NCI-H1417 treated with DMSO at 0.1 percent for 48 hours (cell line): ENCODE measurements around the gene CCR8.

Source experiments
- DNase-seq: peaks from one replicate; lab custom pipeline; 2025; lab: John Stamatoyannopoulos, UW

CCR8 gene

DNA sequence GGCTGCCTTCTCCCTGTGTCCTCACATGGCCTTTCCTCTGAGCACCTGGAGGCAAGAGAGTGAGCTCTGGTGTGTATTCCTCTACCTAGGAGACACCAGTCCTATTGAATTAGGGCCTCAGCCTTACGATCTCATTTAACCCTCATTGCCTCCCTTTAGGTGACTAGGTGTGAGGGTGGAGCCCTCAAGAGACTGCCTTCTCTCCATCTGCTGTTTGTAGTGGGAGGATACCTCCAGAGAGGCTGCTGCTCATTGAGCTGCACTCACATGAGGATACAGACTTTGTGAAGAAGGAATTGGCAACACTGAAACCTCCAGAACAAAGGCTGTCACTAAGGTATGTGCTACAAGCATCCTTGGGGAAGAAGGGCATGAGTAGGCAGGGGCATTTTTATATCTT, at the start of gene CCR8:
CCR8 (plus strand) TSS at position 217 of the 400 bp plus-strand sequence. CDS start 2,623 bp downstream, outside the sequence.
- no peak for DNase-seq

- no peak for DNase-seq
Measured at GRCh38 chr3:39279745-39280517, 49.6 kb upstream of the CCR8 start, which contains the start of gene CX3CR1. Gene CX3CR1 (minus strand): TSS chr3:39280036. CDS start chr3:39266509, 13,527 bp downstream.

GRCh38 chr3:39280571-39280970, 48.9 kb upstream of the CCR8 start:
- DNase-seq: no peak

DNA sequence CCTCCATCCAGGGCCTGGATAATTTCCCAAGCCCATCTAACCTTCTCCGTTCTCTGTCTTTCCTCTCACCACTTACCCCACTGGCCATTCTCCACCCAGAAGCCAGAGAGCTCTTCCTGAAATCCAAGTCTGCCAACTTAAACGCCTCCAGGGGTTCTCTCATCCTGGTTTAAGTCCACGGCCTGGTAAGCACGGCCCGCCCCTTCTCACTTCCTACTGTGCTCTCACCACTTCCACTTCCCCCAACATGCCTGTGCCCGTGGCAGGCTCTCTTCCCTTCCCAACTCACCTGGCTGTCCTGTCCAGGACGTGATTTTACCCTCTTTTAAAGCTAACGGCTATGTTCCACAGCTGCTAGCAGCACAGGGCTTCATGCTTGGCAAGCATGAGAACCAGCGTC, 48.0 kb upstream of the CCR8 start:
- DNase-seq: no peak

DNA sequence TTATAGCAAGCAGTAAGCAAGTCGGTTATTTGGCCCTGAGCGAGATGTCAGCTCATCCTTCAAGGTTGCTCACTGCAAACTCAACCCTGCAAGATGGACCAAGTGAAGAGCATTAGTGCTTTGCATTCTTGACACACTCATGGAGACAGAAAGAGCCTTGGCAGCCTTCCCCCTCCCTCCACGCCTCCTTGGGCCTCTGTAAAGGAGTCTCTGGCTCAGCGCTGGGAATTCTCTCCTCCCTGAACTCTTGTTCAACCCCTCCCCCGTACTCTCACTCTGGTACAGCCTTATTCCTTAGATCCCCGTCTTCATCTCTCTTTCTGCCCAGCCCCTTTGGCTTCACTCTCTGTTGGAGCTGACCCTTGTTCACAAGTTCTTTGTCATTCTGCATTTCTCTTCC, 47.5 kb upstream of the CCR8 start:
- no peak for DNase-seq

DNA sequence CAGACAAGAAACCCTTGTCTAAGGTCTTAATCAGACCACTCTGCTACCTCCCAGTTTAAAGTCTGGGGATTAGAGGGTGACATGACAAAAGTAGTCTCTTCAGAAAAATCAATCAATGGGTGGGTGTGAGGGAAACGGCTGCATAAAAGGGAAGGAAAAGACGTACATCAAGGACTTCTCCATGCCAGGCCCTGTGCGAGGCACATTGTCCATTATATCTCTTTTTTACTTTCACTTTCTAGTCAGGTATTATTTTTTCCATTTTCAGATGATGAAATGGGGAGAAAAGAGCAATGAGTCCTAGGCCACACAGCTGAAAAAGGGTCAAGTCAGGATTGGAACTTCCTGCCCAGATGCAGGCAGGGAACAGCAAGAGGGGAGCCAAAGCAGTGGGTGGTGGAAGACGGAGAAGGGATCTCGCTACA, 45.0 kb upstream of the CCR8 start:
- DNase-seq: no peak

DNA sequence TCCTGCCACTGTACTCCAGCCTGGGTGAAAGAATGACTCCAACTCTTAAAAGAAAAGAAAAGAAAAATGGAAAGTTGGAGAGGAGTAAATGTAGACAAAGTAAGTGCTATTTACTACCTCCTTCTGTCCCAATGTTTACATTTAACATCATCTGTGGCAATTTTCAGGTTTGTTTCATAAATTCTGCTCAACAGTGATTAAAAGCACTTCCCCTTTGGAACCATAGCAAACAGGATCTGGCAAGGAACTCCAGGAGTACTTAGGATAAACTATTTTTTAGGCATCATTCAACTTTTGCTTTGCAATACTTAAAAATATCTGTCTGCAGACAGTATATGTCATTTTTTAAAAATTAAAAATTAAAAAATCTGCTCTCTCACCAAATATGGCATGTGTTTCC, 44.2 kb upstream of the CCR8 start:
- DNase-seq: no peak

DNA sequence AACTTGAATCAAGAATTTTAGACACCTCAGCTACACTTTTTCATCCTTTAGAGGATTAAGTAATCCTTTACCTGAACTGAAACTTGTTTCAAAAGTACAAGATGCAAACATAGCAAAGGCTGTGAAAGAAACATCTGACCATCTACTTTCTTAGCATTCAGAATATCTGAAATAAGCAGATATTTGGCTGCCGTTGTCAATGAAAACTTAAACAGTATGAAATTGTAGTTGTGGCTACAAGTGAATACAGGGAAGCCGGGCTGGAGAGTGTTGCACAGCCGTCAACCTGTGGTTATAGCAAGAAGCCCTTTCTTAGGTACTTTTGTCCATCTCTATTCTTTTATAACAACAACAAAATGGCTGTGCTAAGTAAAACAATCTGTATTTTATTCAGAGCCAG, 42.7 kb upstream of the CCR8 start:
- no peak for DNase-seq

DNA sequence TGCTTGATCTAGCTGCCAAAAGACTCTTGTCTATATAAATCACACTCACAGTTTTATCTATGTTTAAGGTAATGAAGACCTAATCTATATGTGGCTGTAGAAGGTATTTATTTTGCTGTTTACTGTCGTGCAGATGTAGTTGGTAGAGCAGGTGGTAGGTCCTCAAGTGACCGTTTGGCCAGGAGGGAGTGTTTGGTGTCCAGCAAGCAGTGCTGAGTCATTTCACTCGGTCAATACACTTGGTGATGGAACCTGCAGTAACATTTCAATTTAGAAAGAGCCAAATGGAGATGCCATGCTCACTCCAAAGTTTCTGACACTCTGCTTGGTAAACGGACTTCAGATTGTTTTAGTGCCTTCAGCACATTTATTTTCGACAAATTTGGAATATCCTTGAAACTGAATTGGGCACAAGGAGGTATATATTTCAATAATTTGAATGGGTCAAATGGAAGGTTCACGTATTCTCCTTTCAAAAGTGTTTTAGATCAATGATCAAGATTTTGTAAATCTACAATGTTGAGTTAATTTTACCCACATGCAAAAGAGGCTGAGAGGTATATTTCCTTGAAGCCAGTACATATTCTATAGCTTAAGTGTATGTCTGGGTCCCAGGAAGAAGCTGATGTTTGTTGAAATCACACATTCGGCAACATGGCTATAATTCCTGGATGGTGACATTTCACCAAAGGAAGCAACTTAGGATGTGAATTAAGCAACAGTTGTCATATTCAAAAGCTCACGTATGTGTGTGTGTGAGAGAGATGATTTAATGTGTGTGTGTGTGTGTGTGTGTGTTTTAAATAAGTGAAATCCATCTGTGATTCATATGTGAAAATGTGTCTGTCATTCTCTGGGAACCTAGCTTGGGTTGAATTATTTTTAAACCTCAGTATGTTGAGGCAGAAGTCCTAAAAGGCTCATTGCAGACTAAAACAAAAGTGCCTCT, 42.0 kb upstream of the CCR8 start:
- DNase-seq: no peak

DNA sequence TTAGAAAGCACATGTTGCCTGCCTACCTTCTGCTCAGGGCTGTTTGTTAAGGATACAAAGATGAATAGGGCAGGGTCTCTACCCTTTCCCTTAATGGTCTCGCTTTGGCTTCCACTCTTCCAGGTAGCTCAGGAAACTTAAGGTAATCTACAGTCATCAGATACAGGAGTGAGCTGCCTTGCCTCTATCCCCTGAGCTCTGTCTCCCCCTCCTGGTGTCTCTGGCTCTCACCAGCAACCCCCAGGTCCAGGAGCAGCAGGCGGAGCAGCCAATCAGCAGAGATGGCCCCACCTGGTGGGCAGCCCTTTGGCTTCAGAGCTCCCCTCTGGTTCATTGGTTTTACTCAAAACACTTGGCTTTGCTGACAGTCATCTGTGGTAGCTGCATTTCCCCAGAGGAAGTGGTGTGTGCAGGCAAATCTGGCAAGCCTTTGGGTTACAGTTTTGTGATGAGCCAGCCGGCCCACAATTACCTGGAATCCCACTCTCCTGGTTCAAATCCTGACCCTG, 41.2 kb upstream of the CCR8 start:
- peak; percentile 35 for DNase-seq

- DNase-seq: no peak
Measured at GRCh38 chr3:39289107-39289506, 40.4 kb upstream of the CCR8 start.

DNA sequence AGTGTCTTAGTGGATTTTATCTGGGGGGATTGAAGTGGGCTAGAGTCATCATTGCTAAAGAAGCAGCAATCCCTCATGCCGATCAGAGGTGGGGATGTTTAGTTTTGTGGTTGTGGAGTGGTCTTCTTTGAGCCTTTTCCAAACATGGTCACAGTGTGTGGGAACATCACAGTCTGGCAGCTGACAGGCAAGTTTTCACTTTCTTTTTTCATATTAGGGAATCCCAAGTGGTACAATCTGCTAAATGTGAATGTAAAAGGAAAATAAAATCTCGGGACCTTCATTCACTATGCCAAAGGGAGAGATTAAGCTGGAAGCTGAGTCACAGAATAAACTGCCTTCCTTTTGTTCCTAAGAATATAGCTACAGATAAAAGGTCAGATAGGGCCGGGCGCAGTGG, 39.3 kb upstream of the CCR8 start:
- DNase-seq: no peak

- no peak for DNase-seq
Measured at GRCh38 chr3:39291903-39292329, 37.6 kb upstream of the CCR8 start.

GRCh38 chr3:39292961-39293360, 36.5 kb upstream of the CCR8 start:
- DNase-seq: no peak

- no peak for DNase-seq
Measured at GRCh38 chr3:39294446-39295183, 34.9 kb upstream of the CCR8 start.

- DNase-seq: no peak
Measured at GRCh38 chr3:39295184-39295775, 34.2 kb upstream of the CCR8 start.

DNA sequence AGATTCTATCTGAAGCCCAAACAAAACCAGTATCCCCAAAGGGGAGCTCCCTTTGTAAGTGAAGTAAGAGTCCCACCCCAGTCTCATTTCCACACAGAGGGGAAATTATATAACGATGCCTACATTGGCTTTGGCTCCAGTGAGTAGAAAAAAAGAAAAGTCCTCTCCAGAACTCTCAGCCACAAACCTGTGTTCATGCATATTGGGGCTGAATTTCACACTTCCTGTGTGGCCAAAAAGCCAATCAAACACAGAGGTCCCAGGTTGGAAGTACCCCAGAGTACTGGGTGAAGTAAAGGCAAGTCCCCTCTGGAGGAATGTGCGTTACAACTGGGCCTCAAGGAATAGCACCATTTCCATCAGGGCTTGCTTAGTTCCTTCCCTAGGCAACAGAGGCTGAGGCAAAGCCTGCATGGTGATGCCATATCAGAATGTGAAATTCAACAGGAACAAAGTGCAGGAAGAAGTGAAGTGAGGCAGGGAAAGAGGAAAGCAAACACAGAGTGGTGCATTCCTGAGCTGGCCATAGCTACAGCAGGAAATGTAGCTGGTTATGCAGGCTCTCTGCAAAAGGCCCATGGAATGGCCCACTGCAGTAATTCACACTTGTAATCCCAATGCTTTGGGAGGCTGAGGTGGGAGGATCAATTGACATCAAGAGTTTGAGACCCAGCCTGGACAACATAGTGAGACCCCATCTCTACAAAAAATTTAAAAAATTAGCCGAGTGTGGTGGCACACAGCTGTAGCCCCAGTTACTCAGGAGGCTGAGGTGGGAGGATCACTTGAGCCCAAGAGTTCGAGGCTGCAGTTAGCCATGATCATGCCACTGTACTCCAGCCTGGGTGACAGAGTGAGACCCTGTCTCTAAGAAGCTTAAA, 33.1 kb upstream of the CCR8 start:
- DNase-seq: no peak

GRCh38 chr3:39299279-39299678, 30.2 kb upstream of the CCR8 start:
- DNase-seq: no peak

GRCh38 chr3:39302178-39302577, 27.3 kb upstream of the CCR8 start:
- DNase-seq: no peak

DNA sequence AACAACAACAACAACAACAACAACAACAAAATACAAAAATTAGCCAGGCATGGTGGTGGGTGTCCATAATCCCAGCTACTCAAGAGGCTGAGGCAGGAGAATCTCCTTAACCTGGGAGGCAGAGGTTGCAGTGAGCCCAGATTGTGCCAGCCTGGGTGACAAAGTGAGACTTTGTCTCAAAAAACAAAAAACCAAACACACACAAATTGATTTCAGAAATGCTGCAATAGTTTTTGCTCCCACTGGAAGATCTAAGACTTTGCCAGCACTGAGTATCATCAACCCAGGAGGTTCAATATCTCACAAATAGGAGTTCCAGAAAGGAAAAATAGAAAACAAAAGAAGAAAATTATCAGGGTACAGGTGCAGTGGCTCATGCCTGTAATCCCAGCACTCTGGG, 16.2 kb upstream of the CCR8 start:
- DNase-seq: no peak

- DNase-seq: no peak
Measured at GRCh38 chr3:39315420-39315819, 14.1 kb upstream of the CCR8 start.
